ENCODE data around the gene B3GNT3. TPM values are rescaled to one million over a fixed set of nuclear protein-coding genes. Genes with fewer than 3 reads are reported as not detected.
A peak's percentile ranks its signal among the peaks of the same experiment; 100 is the strongest.
"Not testable (repeated sequence)": the region's sequence is repeated elsewhere in the genome, so short reads cannot be mapped to it uniquely, and the experiment has no call there.

Gene B3GNT3
- total RNA-seq, 2 donors from 2014 or later, result 152 to 240 TPM

DNA sequence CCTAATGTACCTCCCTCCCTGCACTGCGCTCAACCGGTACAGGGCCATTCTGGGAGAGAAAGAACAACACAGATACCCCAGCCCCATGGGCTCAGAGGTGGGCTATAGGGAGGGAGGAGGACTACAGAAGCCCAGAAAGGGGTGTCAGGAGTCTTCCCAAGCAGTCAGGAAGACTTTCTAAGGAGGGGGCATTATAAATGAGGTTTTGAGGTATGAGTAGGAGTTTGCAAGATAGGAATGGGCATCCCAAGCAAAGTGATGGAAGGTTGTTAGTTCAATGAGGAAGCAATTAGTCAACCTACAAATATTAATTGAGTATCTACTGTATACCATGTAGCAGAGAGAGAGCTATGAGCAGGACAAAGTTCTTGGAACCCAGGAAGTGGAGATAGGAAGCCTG, 6.3 kb upstream of the B3GNT3 start:
- intact Hi-C loops (cut with DNase I, micrococcal nuclease), result no loop called here
- DNase-seq, result no peak
- no peak for ATAC-seq

GRCh38 chr19:17790059-17790780, 4.7 kb upstream of the B3GNT3 start:
- DNase-seq (peak; percentile 75 to 89), ATAC-seq (peak; percentile 69)

DNA sequence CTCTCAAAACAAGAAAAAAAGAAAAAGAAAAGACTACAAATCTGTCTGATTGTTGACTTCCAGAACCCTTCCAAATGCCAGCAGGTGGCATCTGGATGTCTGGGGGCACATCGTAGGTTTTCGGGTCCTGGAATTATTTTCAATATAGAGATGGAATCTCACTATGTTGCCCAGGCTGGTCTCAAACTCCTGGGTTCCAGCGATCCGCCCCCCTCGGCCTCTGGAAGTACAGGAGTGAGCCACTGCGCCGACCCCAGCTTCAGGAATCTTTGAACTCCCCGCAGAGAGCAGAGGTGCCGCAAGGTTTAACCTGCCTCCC, 567 bp upstream of the B3GNT3 start:
- DNase-seq (no peak), ATAC-seq (no peak)
- intact Hi-C loops (cut with DNase I, micrococcal nuclease), result no loop called here

More at GRCh38 chr19:17790059-17790780, 4.7 kb upstream of the B3GNT3 start:
- intact Hi-C loops (cut with DNase I, micrococcal nuclease), result no loop called here

- no peak for ATAC-seq
- intact Hi-C loops (cut with DNase I, micrococcal nuclease), result no loop called here
- peak in 1 of 2 donors; percentile 37 for DNase-seq
Observed at GRCh38 chr19:17795495-17795856, 538 bp downstream of the B3GNT3 start.

DNA sequence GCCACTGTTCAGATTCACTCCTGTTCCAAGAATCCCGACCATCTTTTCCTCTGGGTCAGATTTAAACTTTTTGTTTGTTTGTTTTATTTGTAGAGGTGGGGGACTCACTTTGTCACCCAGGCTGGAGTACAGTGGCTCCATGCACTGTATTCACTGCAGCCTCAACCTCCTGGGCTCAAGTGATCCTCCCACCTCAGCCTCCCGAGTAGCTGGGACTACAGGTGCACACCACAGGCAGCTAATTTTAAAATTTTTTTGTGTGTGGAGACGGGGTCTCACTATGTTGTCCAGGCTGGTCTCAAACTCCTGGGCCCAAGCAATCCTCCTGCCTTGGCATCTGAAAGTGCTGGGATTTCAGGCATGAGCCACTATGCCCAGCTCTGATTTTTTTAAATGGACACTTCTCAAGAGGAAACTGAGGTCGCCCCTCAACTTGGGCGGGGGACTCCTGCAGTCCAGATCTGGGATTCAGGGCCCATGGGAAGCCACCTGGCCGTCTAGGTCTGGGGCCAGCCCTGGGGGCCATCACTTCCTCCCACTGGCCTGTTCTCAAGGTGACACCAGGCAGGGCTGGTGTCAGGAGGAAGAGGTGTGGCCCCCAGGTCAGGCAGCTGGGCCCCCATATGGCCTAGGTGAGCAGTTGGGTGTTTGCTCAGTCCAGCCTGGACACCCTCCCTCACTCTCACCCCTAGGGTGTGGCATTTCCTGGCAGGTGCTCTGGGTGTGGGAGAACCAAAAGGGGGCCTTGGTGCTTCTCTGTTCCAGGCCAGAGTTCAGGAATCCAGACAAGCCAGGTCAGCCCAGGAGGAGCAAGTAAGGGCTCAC, 1.3 kb downstream of the B3GNT3 start:
- ATAC-seq (peak; percentile 64), DNase-seq (peak; percentile 75 to 93)
- intact Hi-C loops (cut with DNase I, micrococcal nuclease), result no loop called here

DNA sequence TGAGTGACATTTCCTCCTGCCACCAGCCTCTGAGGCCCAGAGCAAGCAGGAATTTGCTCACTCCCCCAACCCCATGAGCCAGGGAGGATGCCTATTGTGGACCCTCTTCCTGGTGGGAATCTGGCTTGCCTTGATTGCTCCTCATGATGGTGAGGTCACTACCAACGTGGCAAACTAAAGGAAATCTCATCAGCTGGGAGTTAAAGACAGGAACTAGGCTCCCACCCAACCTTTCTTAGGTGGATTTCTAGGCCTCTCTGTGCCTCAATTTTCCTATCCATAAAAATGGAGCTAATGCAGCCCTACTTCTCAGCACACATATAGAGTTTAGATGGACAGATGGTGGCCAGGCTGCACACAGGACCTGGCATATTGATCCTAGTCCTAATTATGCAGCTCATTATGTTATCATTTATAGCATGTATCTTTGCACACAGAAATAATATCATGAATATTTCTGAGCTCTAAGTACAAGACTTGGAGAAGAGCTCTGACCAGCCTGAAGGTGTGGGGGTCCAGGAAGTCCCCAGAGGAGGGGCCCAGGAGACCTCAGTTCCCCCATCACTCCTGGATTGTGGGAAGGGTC, 2.0 kb downstream of the B3GNT3 start:
- intact Hi-C loops (cut with DNase I, micrococcal nuclease), result no loop called here
- DNase-seq (no peak), ATAC-seq (no peak)

DNA sequence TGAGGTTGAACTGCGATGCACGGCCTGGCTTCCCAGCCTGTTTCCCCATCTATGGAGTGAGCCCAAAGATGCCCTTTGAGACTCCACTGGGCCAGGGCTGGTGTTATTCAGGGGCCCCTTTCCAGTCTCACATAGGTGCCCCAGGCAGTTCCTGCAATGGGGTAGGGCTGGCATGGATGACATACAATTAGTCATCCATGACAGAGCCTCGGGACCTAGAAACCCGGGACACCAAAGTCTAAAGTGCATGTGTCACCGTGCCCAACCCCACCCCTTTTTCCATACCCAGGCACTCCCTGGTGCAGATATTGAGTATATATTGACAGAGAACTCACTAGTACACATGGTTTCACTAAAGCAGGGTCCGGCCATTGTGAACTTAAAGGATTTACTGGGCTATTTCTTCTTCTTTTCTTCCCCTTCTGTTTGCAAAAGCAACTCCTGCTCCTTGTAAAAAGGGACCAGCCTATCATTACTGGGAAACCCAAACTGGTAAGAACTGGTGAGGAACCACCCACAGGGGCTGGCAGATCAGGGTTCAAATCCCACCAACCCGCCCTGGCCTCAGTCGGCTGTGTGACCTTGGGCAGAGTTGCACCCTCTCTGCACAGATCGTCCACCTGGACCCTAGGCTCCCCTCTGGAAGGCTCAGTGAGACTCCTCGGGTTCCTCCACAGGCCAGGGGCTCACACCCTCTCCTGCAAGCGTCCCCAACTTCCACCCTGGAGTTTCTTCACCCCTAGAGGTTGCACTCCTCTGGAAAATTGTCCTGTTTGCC, 2.7 kb downstream of the B3GNT3 start:
- intact Hi-C loops (cut with DNase I, micrococcal nuclease), result no loop called here
- ATAC-seq (peak; percentile 72), DNase-seq (peak; percentile 80 to 92)

GRCh38 chr19:17798599-17798998, 3.7 kb downstream of the B3GNT3 start:
- ATAC-seq; DNase-seq; intact Hi-C loops (cut with DNase I, micrococcal nuclease): not testable (repeated sequence)

DNA sequence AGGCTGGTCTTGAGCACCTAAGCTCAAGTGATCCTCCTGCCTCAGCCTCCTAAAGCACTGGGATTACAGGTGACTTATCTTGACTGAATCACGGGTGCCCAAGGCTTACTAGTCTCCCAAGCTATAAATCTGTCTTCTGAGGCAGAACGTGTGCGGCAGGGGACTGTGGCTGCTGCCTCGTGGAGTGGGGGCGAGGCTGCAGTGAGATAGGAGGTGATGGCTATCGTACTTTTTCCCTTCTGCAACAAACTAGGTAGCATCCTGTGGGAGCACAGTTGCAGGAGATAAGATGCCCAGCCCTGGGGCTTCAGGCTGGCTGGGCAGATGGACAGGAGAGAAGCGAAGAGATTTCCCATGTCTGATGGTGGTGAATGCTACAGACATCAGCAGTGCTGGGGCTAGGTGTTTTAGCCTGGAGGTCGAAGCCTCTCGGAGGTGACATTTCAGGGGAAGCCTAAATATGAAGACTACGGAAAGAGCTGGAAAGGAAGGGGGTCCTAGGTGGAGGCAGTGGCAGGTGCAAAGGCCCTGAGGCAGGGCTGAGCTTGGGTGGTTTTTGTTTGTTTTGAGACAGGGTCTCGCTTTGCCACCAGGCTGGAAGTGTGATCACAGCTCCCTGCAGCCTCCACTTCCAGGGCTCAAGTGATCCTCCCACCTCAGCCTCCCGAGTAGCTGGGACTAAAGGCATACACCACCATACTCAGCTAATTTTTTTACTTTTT, 7.4 kb downstream of the B3GNT3 start:
- ATAC-seq, result no peak
- intact Hi-C loops (cut with DNase I, micrococcal nuclease), result no loop called here

DNA sequence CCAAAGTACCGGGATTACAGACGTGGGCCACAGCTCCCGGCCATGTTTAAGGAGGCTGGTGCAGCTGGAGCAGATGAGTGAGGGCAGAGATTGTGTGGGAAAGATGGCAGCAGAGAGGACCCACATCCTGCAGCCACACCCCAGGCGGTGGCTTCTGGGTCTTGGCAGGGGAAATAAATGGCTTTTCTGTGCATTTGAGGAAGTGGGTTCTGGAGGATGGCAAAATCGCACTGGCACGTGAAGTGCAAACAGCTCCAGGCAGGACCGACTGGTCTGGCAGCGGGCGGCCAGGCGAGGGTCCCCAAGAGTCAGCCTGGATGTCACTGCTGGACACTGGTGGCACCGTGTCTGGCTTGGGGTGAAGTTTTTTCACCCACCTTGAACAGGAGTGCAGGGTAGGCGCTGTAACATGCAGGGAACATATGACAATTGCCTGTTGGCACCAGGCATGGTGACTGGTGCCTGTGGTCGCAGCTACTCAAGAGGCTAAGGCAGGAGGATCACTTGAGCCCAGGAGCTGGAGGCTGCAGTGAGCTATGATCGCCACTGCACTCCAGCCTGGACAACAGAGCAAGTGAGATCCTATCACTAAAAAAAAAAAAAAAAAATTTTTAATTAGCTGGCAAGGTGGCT, 8.4 kb downstream of the B3GNT3 start:
- no peak for ATAC-seq
- intact Hi-C loops (cut with DNase I, micrococcal nuclease), result no loop called here
- DNase-seq, result no peak

More for the DNA sequence above, 7.4 kb downstream of the B3GNT3 start:
- no peak for DNase-seq

GRCh38 chr19:17805427-17805826, 10.5 kb downstream of the B3GNT3 start:
- DNase-seq, result no peak
- no peak for ATAC-seq
- intact Hi-C loops (cut with DNase I, micrococcal nuclease), result no loop called here

DNA sequence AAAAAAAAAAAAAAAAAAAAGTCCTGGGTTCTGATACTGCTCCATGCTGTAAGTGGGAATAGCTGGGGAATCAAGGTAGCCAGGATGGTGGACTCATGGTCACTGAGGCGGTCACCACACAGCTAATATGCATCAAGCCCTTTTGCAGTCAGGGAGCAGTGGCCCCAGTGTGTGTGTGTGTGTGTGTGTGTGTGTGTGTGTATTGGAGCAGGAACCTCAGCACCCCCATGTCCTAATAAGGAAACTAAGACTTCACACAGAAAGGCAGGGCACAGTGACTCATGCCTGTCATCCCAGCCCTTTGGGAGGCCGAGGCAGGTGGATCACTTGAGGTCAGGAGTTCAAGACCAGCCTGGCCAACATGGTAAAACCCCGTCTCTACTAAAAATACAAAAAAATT, 12.0 kb downstream of the B3GNT3 start:
- intact Hi-C loops (cut with DNase I, micrococcal nuclease), result no loop called here
- no peak for DNase-seq
- ATAC-seq, result peak; percentile 40

- intact Hi-C loops (cut with DNase I, micrococcal nuclease), result no loop called here
Observed at GRCh38 chr19:17807731-17808316, 12.9 kb downstream of the B3GNT3 start.

GRCh38 chr19:17811103-17811502, 16.2 kb downstream of the B3GNT3 start:
- ATAC-seq, result no peak
- intact Hi-C loops (cut with DNase I, micrococcal nuclease), result no loop called here
- DNase-seq, result no peak

More at GRCh38 chr19:17807731-17808316, 12.9 kb downstream of the B3GNT3 start:
- DNase-seq, result no peak
- no peak for ATAC-seq

- intact Hi-C loops (cut with DNase I, micrococcal nuclease), result no loop called here
- ATAC-seq (no peak), DNase-seq (no peak)
Observed at GRCh38 chr19:17811681-17812080, 16.7 kb downstream of the B3GNT3 start.

DNA sequence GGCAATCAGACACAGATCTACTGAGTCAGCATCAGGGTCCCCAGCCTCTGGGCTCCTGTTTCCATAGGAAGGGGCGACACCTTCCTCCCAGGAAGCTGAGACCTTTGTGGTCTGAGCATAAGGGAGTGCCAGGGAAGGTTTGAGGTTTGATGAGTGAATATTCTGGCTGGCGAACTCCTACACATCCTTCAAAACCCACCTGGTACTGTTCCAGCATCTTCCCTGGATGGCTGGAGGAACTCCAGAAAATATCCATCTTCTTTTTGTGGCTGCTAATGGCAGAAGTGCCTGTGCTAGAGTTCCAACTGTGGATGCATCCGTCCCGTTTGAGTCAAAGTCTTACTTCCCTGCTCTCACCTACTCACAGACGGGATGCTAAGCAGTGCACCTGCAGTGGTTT, 17.2 kb downstream of the B3GNT3 start:
- no peak for DNase-seq
- no peak for ATAC-seq
- intact Hi-C loops (cut with DNase I, micrococcal nuclease), result no loop called here

GRCh38 chr19:17817668-17818363, 22.9 kb downstream of the B3GNT3 start:
- ATAC-seq, result peak; percentile 53
- no peak for DNase-seq
- intact Hi-C loops (cut with DNase I, micrococcal nuclease), result no loop called here
